AG09319 (cell line): ENCODE data around the gene GFPT2.

ENCODE experiments used
- DNase-seq: peaks from one replicate; pipeline ENCODE4 v3.0.0-alpha.2; 2010; ENCODE audit warnings: low read depth; ENCODE audit errors: extremely low read depth
- CTCF ChIP-seq: IDR thresholded peaks from 2 replicates; pipeline ENCODE4 v1.5.1; 2011; ENCODE audit warnings: low read depth, mild to moderate bottlenecking, inconsistent platforms, low read length, moderate library complexity

Gene GFPT2

DNA sequence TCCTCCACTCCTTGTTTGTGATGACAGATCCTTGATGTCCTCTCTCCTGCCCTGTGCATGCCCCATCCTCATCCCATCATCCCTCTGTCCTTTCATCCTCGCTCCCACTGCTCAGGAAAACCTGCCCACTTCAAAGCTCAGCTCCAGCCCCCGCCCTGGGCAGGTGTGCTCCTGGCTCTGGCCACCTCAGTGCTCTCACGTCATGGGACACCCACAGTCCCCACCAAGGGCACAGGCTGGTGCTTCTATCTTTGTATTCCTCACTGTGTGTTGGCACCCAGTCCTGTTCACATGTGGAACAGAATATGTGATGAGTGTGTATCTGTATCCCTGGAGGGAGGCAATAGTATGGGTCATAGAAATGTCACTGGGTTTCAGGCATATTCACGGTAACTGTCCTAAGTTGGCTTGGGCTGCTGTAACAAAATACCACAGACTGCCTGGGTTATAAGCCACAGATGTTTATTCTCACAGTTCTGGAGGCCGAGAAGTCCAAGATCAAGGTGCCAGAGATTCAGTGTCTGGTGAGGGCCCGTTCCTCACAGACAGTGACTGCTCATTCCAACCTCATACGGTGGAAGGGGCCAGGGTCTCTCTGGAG, 13.5 kb downstream of the GFPT2 start:
- no peak for TF ChIP-seq CTCF
- DNase-seq = no peak

GRCh38 chr5:180338001-180338707, 15.0 kb downstream of the GFPT2 start:
- no peak for DNase-seq
- no peak for TF ChIP-seq CTCF

GRCh38 chr5:180336234-180337020, 16.7 kb downstream of the GFPT2 start:
- no peak for DNase-seq
- TF ChIP-seq CTCF = no peak

DNA sequence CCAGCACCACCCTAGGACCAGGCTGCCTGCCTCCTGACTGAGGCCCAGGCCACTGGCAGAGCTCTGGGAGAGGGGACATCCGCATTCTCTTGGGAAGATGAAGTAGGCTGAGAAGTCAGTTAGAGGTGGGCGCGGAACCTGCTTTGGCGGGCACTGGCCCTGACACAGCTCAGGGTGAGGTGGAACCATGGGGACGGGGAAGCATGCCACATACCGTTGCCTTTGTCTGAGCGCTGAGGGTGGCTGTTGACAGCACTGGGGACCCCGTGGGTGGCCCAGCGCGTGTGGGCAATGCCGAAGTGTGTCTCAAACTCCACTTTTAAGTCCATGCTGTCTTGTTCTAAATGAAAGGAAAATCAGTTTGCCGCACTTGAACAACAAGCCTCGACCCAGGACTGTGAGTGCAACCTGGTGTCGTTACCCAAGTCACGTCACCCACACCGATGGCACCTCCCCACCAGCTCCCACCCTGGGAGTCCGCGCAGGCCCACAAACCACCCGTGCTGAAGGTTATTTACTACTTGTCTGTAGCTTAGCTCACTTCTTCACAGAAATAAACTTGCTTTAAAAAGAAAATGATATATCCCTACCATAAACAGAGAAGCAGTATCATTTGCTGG, 17.4 kb downstream of the GFPT2 start:
- no peak for TF ChIP-seq CTCF
- DNase-seq = no peak

DNA sequence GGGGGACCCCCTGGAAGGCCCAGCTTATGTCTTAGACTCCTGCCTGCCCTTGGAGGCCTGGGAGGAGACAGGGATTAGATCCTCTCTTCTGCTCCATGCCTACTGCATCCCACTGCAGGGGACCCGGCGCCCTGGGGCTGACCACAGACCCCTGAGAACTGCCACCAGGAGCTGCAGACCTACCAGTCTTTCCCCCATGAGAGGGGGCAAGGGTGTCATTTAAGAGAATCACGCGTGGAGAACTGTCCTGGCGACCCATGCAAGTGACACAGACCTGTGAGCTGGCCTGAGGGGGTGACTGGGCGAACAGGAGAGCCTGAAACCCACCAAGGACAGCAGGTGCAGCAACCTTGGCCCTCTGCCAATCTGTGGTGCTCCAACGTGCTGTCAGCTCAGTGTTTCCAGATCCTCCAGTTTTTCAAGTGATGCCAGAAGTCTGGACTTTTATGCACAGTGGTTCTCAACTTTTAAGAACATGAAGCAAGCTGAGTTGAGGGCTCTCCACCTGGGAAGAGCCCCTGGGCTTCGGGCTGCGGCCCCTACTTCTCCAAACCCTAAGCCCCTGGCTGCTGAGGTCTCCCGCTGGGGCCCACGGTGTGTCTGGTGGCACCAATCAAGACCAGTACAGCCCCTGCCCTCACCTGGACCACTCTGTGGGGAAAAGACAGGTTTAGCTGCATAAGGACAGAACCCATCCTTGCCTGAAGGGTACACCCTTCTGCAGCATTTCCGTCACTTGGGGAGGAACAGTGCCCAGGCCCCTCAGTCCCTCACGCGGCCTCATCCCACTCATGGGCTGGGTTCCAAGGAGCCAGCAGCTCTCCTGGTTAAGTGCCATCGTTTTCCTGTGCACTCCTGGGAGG, 18.2 kb downstream of the GFPT2 start:
- no peak for DNase-seq
- TF ChIP-seq CTCF = no peak

GRCh38 chr5:180334176-180334575, 19.0 kb downstream of the GFPT2 start:
- no peak for DNase-seq
- TF ChIP-seq CTCF = no peak
